ENCODE measurements around the gene MED27. TPM values are rescaled to one million over a fixed set of nuclear protein-coding genes. Genes with fewer than 3 reads are reported as not detected.

The MED27 gene
- total and polyA plus RNA-seq, 2 of the 8 experiments (the other 6 are each of a cell fraction or from before 2014, with no cell fraction given), result 29.9 to 56.5 TPM

DNA sequence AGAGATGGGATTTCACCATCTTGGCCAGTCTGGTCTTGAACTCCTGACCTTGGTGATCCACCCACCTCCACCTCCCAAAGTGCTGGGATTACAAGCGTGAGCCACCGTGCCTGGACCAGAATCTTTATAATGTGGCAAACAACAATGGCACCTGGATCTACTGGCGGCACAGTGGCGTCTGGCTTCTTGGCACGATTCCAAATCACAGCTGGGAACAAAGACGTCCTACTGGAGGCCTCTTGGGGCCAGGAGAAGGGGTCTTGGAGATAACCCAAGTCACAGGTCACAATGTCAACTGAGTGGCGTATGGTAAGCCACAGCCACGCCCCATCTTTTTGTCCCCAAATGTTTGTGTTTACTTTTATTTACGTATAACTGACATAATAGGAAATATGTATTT, 262.0 kb downstream of the MED27 start:
- no peak overlapping the region for H2BK15ac ChIP-seq (ENCODE audit: low read length)
- H4K5ac ChIP-seq (ENCODE audit: insufficient read length, low read depth, low read length), result no peak overlapping the region
- no peak overlapping the region for H3K56ac ChIP-seq (replicated peaks; ENCODE audit: insufficient read length, low read depth, low read length)
- no peaks in the 10 kb centered on the region for H4K20me1 ChIP-seq (replicated peaks in 1 of 2; ENCODE audit: control insufficient read depth in 1 of 2, insufficient read depth in 2 of 2, low read length in 2 of 2)
- H3K9me3 ChIP-seq (ENCODE audit: insufficient read depth in 2 of 2, low read depth in 1 of 2, low read length in 1 of 2), result no peaks in the 10 kb centered on the region
- H2AFZ ChIP-seq (ENCODE audit: low read length), result no peak overlapping the region
- POLR2A ChIA-PET (ENCODE audit: partially characterized antibody), result no interaction called here
- H3K79me2 ChIP-seq (ENCODE audit: control insufficient read depth in 1 of 2, insufficient read depth in 2 of 2, low read length in 2 of 2), result no peaks in the 10 kb centered on the region
- H3K27me3 ChIP-seq (replicated peaks in 1 of 4; ENCODE audit: control insufficient read depth in 3 of 4, extremely low read depth in 1 of 4, insufficient read depth in 3 of 4, low read length in 3 of 4), result no peaks in the 10 kb centered on the region
- 0 out of 7 replicates have a peak, but pooled peaks cover 0 to 8% (median under 1%) of the 10 kb centered on the region in 4 experiments for H3K4me1 ChIP-seq (replicated peaks in 1 of 4; ENCODE audit: control insufficient read depth in 3 of 4, insufficient read depth in 4 of 4, low read length in 3 of 4)
- H3K23me2 ChIP-seq (ENCODE audit: low read depth, low read length), result no peaks in the 10 kb centered on the region
- no peak overlapping the region for H2BK20ac ChIP-seq (ENCODE audit: low read length)
- H3K27ac ChIP-seq (ENCODE audit: low read depth, low read length), result no peak overlapping the region
- H2AK5ac ChIP-seq (ENCODE audit: low read depth, low read length), result no peak overlapping the region
- CTCF ChIA-PET (ENCODE audit: partially characterized antibody), result interaction anchor here (0.8 to 1.2 kb wide), 4 partner anchors 11 to 441 kb away, joined by 3 to 4 read pairs (median 3); no protein-coding TSS in a partner anchor
- TF ChIP-seq EP300 (IDR thresholded peaks at IDR 0.05; ENCODE audit: borderline replicate concordance in 1 of 2, low read depth in 2 of 2, low read length in 2 of 2) (no peak), SP4 (IDR thresholded peaks at IDR 0.05; ENCODE audit: low read length) (no peak)
- H3K9ac ChIP-seq (replicated peaks in 1 of 4; ENCODE audit: extremely low read depth in 1 of 4, low read depth in 3 of 4, low read length in 3 of 4), result no peak overlapping the region
- no peaks in the 10 kb centered on the region for H3K36me3 ChIP-seq (ENCODE audit: control insufficient read depth in 2 of 4, insufficient read depth in 4 of 4, low read length in 3 of 4)
- H3K23ac ChIP-seq (ENCODE audit: insufficient read length), result no peak overlapping the region
- H3K4me3 ChIP-seq (ENCODE audit: extremely low read depth in 1 of 4, insufficient read depth in 2 of 4, low read depth in 3 of 4, low read length in 4 of 4), result no peak overlapping the region
- H3K4ac ChIP-seq (replicated peaks; ENCODE audit: insufficient read length, low read depth, low read length), result no peak overlapping the region
- no peak overlapping the region for H2BK12ac ChIP-seq (ENCODE audit: low read depth, low read length)
- H3K18ac ChIP-seq (ENCODE audit: extremely low read depth, low read length), result no peak overlapping the region
- no peaks in the 10 kb centered on the region for H3K79me1 ChIP-seq (ENCODE audit: low read depth, low read length)
- DNase-seq (ENCODE audit: low read depth in 1 of 2, low spot score in 2 of 2), result no peak
- no peak overlapping the region for H2BK120ac ChIP-seq (replicated peaks; ENCODE audit: low read depth, low read length)
- no peak overlapping the region for H3K14ac ChIP-seq (ENCODE audit: insufficient read length)
- no peak overlapping the region for H2BK5ac ChIP-seq (ENCODE audit: low read depth, low read length)
- no peak for FAIRE-seq
- no peak overlapping the region for H3K4me2 ChIP-seq (ENCODE audit: insufficient read depth in 1 of 2, low read depth in 2 of 2, low read length in 2 of 2)
- 95% methylated on average over 9 of the region's 9 CpGs; no CpG with 5 or more reads in 1 of the 2 experiments for WGBS, 2 experiments (ENCODE audit: extremely low coverage in 1 of 2, insufficient coverage in 1 of 2, insufficient read length in 1 of 2, insufficient replicate concordance in 2 of 2, low coverage in 1 of 2, low lambda C conversion rate in 2 of 2, missing lambda C conversion rate in 1 of 2)
- H4K8ac ChIP-seq (ENCODE audit: extremely low read depth, insufficient read depth, low read length), result no peak overlapping the region
- no peak overlapping the region for H4K91ac ChIP-seq (replicated peaks; ENCODE audit: insufficient read length, low read length)
